Measurements from ENCODE around the gene SSBP4.

GRCh38 chr19:18415178-18415867 lies 3.9 kb upstream of the SSBP4 start:
- TF ChIP-seq RXRA (IDR thresholded peaks at IDR 0.05) (no peak), ZBTB33 (IDR thresholded peaks at IDR 0.05) (no peak), FOXA2 (IDR thresholded peaks at IDR 0.05) (no peak), TAF1 (conservative IDR thresholded peaks at IDR 0.05) (no peak), YY1 (IDR thresholded peaks at IDR 0.05) (no peak)
- TF ChIP-seq, protein P1, sequence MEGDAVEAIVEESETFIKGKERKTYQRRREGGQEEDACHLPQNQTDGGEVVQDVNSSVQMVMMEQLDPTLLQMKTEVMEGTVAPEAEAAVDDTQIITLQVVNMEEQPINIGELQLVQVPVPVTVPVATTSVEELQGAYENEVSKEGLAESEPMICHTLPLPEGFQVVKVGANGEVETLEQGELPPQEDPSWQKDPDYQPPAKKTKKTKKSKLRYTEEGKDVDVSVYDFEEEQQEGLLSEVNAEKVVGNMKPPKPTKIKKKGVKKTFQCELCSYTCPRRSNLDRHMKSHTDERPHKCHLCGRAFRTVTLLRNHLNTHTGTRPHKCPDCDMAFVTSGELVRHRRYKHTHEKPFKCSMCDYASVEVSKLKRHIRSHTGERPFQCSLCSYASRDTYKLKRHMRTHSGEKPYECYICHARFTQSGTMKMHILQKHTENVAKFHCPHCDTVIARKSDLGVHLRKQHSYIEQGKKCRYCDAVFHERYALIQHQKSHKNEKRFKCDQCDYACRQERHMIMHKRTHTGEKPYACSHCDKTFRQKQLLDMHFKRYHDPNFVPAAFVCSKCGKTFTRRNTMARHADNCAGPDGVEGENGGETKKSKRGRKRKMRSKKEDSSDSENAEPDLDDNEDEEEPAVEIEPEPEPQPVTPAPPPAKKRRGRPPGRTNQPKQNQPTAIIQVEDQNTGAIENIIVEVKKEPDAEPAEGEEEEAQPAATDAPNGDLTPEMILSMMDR (IDR thresholded peaks at IDR 0.05; ENCODE audit: low read depth, low read length, missing input control), result no peak
